ENCODE data around the gene ZNF577. TPM values are rescaled to one million over a fixed set of nuclear protein-coding genes. Genes with fewer than 3 reads are reported as not detected.

The ZNF577 gene
- total RNA-seq, 2 experiments from 2014 or later: 5.0 to 5.7 TPM

DNA sequence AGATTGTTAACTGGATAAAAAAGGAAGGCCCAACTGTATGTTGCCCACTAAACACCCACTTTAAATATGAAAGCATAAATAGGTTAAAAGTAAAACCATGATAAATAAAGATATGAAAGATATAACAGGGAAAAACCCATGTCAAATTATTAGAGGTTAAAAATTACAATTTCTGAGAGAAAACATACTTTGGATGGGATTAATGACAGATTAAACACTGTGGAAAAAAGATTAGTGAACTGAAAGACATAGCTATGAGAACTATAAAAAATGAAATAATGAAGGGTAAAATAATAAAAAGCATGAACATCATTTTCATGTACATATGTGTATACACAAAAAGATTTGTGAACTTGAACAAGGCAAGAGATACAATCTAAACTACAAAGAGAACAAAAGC, 2.2 kb upstream of the ZNF577 start:
- peaks cover 80% of the 10 kb centered on the region for H3K9me3 Mint-ChIP-seq
- TF ChIP-seq, protein P1, sequence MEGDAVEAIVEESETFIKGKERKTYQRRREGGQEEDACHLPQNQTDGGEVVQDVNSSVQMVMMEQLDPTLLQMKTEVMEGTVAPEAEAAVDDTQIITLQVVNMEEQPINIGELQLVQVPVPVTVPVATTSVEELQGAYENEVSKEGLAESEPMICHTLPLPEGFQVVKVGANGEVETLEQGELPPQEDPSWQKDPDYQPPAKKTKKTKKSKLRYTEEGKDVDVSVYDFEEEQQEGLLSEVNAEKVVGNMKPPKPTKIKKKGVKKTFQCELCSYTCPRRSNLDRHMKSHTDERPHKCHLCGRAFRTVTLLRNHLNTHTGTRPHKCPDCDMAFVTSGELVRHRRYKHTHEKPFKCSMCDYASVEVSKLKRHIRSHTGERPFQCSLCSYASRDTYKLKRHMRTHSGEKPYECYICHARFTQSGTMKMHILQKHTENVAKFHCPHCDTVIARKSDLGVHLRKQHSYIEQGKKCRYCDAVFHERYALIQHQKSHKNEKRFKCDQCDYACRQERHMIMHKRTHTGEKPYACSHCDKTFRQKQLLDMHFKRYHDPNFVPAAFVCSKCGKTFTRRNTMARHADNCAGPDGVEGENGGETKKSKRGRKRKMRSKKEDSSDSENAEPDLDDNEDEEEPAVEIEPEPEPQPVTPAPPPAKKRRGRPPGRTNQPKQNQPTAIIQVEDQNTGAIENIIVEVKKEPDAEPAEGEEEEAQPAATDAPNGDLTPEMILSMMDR (IDR thresholded peaks at IDR 0.05): no peak
- DNase-seq: no peak
- intact Hi-C loops (cut with micrococcal nuclease): no loop called here
- POLR2A ChIA-PET: interaction anchor here (1.5 kb wide), 1 partner anchor 13 kb away, joined by 3 read pairs; no protein-coding TSS in a partner anchor
- CTCF ChIA-PET: no interaction called here
- peaks cover 3% of the 10 kb centered on the region for H3K4me1 Mint-ChIP-seq (ENCODE audit: low read depth)
- H3K36me3 Mint-ChIP-seq (ENCODE audit: low read depth): peaks cover 94% of the 10 kb centered on the region
- H3K27ac Mint-ChIP-seq: no peak overlapping the region
- no peaks in the 10 kb centered on the region for H3K27me3 Mint-ChIP-seq
- ATAC-seq: no peak
- no peak overlapping the region for H3K4me3 Mint-ChIP-seq

- peaks cover 3% of the 10 kb centered on the region for H3K4me1 Mint-ChIP-seq (ENCODE audit: low read depth)
- no peak overlapping the region for H3K4me3 Mint-ChIP-seq
- CTCF ChIA-PET: no interaction called here
- POLR2A ChIA-PET: no interaction called here
- DNase-seq: no peak
- no peak overlapping the region for H3K27ac Mint-ChIP-seq
- no peaks in the 10 kb centered on the region for H3K27me3 Mint-ChIP-seq
- peaks cover 89% of the 10 kb centered on the region for H3K36me3 Mint-ChIP-seq (ENCODE audit: low read depth)
- TF ChIP-seq, protein P1 (IDR thresholded peaks at IDR 0.05): no peak
- intact Hi-C loops (cut with micrococcal nuclease): no loop called here
- no peak for ATAC-seq
- peaks cover 70% of the 10 kb centered on the region for H3K9me3 Mint-ChIP-seq
These were observed 3.0 kb downstream of the ZNF577 start for GRCh38 chr19:51884713-51885112.

- Mint-ChIP-seq H3K27me3 (no peaks in the 10 kb centered on the region), H3K9me3 (peaks cover 62% of the 10 kb centered on the region), H3K4me1 (ENCODE audit: low read depth) (peaks cover 1% of the 10 kb centered on the region), H3K27ac (no peak overlapping the region), H3K36me3 (ENCODE audit: low read depth) (peaks cover 89% of the 10 kb centered on the region), H3K4me3 (no peak overlapping the region)
- ChIA-PET POLR2A (no interaction called here), CTCF (no interaction called here)
- no peak for ATAC-seq
- DNase-seq: no peak
- TF ChIP-seq, protein P1 (IDR thresholded peaks at IDR 0.05): no peak
- intact Hi-C loops (cut with micrococcal nuclease): no loop called here
These were observed 5.2 kb downstream of the ZNF577 start for GRCh38 chr19:51882518-51882917.

DNA sequence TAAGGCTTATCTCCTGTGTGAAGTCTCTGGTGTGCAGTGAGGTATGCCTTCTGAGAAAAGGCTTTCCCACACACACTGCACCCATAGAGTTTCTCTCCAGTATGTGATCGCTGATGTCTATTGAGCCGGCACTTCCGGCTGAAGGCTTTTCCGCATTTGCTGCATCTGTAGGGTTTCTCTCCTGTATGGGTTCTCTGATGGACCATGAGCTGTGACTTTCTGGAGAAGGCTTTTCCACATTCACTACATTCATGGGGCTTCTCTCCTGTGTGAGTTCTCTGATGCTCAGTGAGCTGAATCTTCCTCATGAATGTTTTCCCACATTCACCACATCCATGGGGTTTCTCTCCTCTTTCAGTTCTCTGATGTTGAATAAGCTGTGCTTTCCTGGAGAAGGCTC, 14.7 kb downstream of the ZNF577 start:
- ATAC-seq (no peak), DNase-seq (no peak)
- CTCF ChIA-PET: no interaction called here
- H3K27me3 Mint-ChIP-seq: no peaks in the 10 kb centered on the region
- H3K36me3 Mint-ChIP-seq (ENCODE audit: low read depth): peaks cover 84% of the 10 kb centered on the region
- no peak overlapping the region for H3K4me3 Mint-ChIP-seq
- no peaks in the 10 kb centered on the region for H3K4me1 Mint-ChIP-seq (ENCODE audit: low read depth)
- TF ChIP-seq, protein P1 (IDR thresholded peaks at IDR 0.05): no peak
- POLR2A ChIA-PET: interaction anchor here (0.6 kb wide), 1 partner anchor 1502 kb away, joined by 3 read pairs; no protein-coding TSS in a partner anchor
- no peak overlapping the region for H3K27ac Mint-ChIP-seq
- peaks cover 85% of the 10 kb centered on the region for H3K9me3 Mint-ChIP-seq
- intact Hi-C loops (cut with micrococcal nuclease): no loop called here

- Mint-ChIP-seq H3K27ac (no peak overlapping the region), H3K27me3 (no peaks in the 10 kb centered on the region), H3K9me3 (peaks cover 67% of the 10 kb centered on the region), H3K4me3 (no peak overlapping the region), H3K36me3 (ENCODE audit: low read depth) (peaks cover 53% of the 10 kb centered on the region), H3K4me1 (ENCODE audit: low read depth) (no peaks in the 10 kb centered on the region)
- intact Hi-C loops (cut with micrococcal nuclease): no loop called here
- CTCF ChIA-PET: no interaction called here
- DNase-seq: no peak
- POLR2A ChIA-PET: no interaction called here
- ATAC-seq: no peak
- TF ChIP-seq, protein P1 (IDR thresholded peaks at IDR 0.05): no peak
These were observed 25.7 kb downstream of the ZNF577 start for GRCh38 chr19:51861870-51862622.
